Upper lobe of left lung (tissue), 4 donors: ENCODE measurements around the gene MAN1C1.

Experiments
- EP300 ChIP-seq, 4 donors: sonication (generic); formaldehyde crosslinking; IDR thresholded peaks; one replicate each; pipeline ENCODE4 v1.5.1; 2017; ENCODE audit warnings: antibody characterized with exemption in 4 of 4, control low read depth in 2 of 4
- POLR2AphosphoS5 ChIP-seq, 2 donors: sonication (generic); formaldehyde crosslinking; IDR thresholded peaks; one replicate each; pipeline ENCODE4 v1.5.1; 2017; ENCODE audit warnings: antibody characterized with exemption in 2 of 2
- TF ChIP-seq, protein P1 (sequence below), 6 experiments: fragments of 450-650 bp in 4 of 6; fragments of 200-600 bp in 2 of 6; sonication (generic) in 2 of 6; IDR thresholded peaks; one replicate each; pipeline ENCODE4 v1.5.1; 2016 to 2019; ENCODE audit warnings: antibody characterized with exemption in 6 of 6

- TF ChIP-seq, protein P1, sequence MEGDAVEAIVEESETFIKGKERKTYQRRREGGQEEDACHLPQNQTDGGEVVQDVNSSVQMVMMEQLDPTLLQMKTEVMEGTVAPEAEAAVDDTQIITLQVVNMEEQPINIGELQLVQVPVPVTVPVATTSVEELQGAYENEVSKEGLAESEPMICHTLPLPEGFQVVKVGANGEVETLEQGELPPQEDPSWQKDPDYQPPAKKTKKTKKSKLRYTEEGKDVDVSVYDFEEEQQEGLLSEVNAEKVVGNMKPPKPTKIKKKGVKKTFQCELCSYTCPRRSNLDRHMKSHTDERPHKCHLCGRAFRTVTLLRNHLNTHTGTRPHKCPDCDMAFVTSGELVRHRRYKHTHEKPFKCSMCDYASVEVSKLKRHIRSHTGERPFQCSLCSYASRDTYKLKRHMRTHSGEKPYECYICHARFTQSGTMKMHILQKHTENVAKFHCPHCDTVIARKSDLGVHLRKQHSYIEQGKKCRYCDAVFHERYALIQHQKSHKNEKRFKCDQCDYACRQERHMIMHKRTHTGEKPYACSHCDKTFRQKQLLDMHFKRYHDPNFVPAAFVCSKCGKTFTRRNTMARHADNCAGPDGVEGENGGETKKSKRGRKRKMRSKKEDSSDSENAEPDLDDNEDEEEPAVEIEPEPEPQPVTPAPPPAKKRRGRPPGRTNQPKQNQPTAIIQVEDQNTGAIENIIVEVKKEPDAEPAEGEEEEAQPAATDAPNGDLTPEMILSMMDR (IDR thresholded peaks at IDR 0.05) = no peak
- TF ChIP-seq POLR2AphosphoS5 (IDR thresholded peaks at IDR 0.05) (no peak), EP300 (IDR thresholded peaks at IDR 0.05) (no peak)
Measured at GRCh38 chr1:25723250-25723880, 106.8 kb downstream of the MAN1C1 start.
